Middle frontal gyrus (tissue), 1 donor: ENCODE data around the gene ANKK1.

Source experiments
- DNase-seq: peaks from one replicate; pipeline ENCODE4 v3.0.0-alpha.2; 2015; ENCODE audit warnings: low spot score; ENCODE audit errors: extremely low spot score

The ANKK1 gene

DNA sequence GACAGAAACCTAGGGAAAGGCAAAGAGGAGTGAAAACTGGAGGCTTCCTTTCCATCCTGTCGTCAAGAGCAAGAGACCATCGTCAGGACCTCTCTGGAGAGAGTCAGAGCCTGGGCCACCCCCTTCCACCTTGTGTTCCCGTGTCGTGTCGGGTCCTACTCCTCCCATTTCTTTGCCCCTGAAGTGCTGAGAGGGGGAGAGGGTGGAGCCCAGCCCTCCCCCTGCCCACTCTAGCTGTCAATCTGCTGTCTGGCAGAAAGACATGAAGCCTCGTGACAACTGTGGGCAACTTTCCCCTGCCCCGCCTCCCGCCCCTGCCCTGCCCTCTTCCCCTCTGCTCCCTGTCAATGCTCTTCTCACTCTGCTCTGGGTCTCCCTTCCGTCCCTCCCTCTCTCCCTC is 20.6 kb downstream of the ANKK1 start:
- no peak for DNase-seq

- no peak for DNase-seq
Observed at GRCh38 chr11:113408887-113409286, 21.3 kb downstream of the ANKK1 start.

DNA sequence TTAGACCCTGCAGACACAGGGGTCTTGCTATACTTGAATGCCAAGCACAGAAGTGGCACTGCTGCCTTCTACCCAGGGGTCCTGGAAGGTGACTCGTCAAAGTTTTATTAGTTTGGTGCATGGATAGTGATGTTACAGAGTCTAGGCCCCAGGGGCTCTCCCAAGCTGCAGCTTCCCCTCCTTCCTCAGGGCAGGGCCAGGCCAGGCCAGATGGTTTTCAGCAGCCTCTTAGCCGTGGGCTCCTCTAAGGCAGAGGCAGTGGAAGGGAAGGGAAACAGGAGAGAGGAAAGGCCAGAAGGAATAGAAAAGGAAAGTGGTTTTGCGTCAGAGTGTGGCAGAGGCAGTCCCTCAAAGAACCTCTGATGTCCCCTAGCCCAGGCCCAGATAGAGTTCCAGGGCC is 21.9 kb downstream of the ANKK1 start:
- no peak for DNase-seq

GRCh38 chr11:113410414-113411135 is 23.0 kb downstream of the ANKK1 start:
- DNase-seq = no peak

- no peak for DNase-seq
Observed at GRCh38 chr11:113411536-113411935, 24.0 kb downstream of the ANKK1 start.

DNA sequence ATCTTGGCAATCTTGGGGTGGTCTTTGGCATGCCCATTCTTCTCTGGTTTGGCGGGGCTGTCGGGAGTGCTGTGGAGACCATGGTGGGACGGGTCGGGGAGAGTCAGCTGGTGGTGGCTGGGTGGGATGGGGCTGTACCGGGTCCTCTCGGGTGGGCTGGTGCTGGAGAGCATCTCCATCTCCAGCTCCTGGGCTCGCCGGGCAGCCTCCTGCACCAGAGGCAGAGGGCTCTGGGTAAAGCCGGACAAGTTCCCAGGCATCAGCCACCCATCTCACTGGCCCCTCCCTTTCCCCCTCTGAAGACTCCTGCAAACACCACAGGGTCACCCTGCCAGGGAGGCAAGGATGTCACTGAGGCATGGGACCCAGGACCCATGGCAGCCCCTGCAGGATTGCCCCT is 25.1 kb downstream of the ANKK1 start:
- DNase-seq = no peak

DNA sequence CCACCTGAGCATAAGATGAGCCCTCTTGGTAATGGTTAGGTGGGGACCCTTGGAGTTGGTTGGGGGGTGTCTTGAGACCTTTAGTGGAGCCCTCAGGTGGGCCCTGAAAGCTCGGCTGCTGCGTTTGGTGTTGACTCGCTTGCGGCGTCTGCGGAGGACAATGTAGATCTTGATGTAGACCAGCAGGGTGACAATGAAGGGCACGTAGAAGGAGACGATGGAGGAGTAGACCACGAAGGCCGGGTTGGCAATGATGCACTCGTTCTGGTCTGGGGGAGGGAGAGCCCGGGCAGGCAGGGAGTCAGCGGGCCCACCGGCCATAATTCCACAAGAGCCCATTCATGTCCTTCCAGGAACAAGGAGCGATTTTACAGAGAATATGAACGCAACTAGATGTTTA is 27.8 kb downstream of the ANKK1 start:
- DNase-seq = no peak

- no peak for DNase-seq
Observed at GRCh38 chr11:113417428-113417827, 29.8 kb downstream of the ANKK1 start.

- DNase-seq = no peak
Observed at GRCh38 chr11:113419454-113420003, 31.9 kb downstream of the ANKK1 start.

GRCh38 chr11:113420808-113421207 is 33.2 kb downstream of the ANKK1 start:
- no peak for DNase-seq

GRCh38 chr11:113426686-113427085 is 39.1 kb downstream of the ANKK1 start:
- no peak for DNase-seq

DNA sequence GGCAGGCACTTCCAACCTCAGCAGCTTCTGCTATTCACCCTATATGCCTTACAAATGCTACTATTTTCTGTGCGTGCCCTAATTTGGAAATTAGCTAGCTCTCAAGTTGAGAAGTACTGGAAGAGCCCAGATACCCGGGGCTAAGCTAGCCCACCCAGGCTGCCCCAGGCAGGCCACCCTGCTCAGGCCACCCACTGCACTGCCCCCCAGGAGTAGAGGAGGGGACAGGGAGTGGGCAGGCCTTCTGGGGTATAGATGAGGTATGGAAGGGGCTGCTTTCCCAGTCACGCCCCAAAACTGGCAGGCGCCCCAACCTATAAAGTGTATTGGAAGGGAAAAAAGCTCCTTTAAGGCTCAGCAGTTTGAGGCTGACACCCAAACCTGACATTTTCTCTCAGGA is 44.2 kb downstream of the ANKK1 start:
- no peak for DNase-seq

- no peak for DNase-seq
Observed at GRCh38 chr11:113435190-113435968, 47.8 kb downstream of the ANKK1 start.

- DNase-seq = no peak
Observed at GRCh38 chr11:113436672-113437252, 49.2 kb downstream of the ANKK1 start.

GRCh38 chr11:113440816-113441215 is 53.2 kb downstream of the ANKK1 start:
- no peak for DNase-seq

- no peak for DNase-seq
Observed at GRCh38 chr11:113444502-113445123, 57.0 kb downstream of the ANKK1 start.

GRCh38 chr11:113446112-113446511 is 58.5 kb downstream of the ANKK1 start:
- no peak for DNase-seq

GRCh38 chr11:113446938-113447337 is 59.4 kb downstream of the ANKK1 start:
- DNase-seq = no peak

GRCh38 chr11:113447621-113448315 is 60.2 kb downstream of the ANKK1 start:
- DNase-seq = no peak

- DNase-seq = no peak
Observed at GRCh38 chr11:113448316-113448677, 60.7 kb downstream of the ANKK1 start.

GRCh38 chr11:113449743-113450142 is 62.2 kb downstream of the ANKK1 start:
- no peak for DNase-seq
